ENCODE measurements around the gene DUSP1. TPM values are rescaled to one million over a fixed set of nuclear protein-coding genes. Genes with fewer than 3 reads are reported as not detected.

Gene DUSP1
- total and polyA plus RNA-seq, 2 of the 13 experiments (the other 11 are each of a cell fraction or from before 2014, with no cell fraction given): 27.1 to 55.5 TPM

GRCh38 chr5:172788771-172789686 is 18.0 kb upstream of the DUSP1 start (continued):
- 0 out of 2 replicates have a peak, but pooled peaks have one; percentile 6 for TF ChIP-seq TBX3 (IDR thresholded peaks at IDR 0.05; ENCODE audit: borderline replicate concordance)
- TF ChIP-seq STAG1 (CRISPR knock-in tag; IDR thresholded peaks at IDR 0.05): 0 out of 2 replicates have a peak, but pooled peaks have one; percentile 7
- TF ChIP-seq, protein P1, sequence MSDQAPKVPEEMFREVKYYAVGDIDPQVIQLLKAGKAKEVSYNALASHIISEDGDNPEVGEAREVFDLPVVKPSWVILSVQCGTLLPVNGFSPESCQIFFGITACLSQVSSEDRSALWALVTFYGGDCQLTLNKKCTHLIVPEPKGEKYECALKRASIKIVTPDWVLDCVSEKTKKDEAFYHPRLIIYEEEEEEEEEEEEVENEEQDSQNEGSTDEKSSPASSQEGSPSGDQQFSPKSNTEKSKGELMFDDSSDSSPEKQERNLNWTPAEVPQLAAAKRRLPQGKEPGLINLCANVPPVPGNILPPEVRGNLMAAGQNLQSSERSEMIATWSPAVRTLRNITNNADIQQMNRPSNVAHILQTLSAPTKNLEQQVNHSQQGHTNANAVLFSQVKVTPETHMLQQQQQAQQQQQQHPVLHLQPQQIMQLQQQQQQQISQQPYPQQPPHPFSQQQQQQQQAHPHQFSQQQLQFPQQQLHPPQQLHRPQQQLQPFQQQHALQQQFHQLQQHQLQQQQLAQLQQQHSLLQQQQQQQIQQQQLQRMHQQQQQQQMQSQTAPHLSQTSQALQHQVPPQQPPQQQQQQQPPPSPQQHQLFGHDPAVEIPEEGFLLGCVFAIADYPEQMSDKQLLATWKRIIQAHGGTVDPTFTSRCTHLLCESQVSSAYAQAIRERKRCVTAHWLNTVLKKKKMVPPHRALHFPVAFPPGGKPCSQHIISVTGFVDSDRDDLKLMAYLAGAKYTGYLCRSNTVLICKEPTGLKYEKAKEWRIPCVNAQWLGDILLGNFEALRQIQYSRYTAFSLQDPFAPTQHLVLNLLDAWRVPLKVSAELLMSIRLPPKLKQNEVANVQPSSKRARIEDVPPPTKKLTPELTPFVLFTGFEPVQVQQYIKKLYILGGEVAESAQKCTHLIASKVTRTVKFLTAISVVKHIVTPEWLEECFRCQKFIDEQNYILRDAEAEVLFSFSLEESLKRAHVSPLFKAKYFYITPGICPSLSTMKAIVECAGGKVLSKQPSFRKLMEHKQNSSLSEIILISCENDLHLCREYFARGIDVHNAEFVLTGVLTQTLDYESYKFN (CRISPR knock-in tag; conservative IDR thresholded peaks at IDR 0.05): peak; percentile 86
- TF ChIP-seq AKAP8 (CRISPR knock-in tag; IDR thresholded peaks at IDR 0.05): 0 out of 2 replicates have a peak, but pooled peaks have one; percentile 32
- TF ChIP-seq THAP11 (CRISPR knock-in tag; IDR thresholded peaks at IDR 0.05): 0 out of 2 replicates have a peak, but pooled peaks have one; percentile 12
- TF ChIP-seq, protein P2, sequence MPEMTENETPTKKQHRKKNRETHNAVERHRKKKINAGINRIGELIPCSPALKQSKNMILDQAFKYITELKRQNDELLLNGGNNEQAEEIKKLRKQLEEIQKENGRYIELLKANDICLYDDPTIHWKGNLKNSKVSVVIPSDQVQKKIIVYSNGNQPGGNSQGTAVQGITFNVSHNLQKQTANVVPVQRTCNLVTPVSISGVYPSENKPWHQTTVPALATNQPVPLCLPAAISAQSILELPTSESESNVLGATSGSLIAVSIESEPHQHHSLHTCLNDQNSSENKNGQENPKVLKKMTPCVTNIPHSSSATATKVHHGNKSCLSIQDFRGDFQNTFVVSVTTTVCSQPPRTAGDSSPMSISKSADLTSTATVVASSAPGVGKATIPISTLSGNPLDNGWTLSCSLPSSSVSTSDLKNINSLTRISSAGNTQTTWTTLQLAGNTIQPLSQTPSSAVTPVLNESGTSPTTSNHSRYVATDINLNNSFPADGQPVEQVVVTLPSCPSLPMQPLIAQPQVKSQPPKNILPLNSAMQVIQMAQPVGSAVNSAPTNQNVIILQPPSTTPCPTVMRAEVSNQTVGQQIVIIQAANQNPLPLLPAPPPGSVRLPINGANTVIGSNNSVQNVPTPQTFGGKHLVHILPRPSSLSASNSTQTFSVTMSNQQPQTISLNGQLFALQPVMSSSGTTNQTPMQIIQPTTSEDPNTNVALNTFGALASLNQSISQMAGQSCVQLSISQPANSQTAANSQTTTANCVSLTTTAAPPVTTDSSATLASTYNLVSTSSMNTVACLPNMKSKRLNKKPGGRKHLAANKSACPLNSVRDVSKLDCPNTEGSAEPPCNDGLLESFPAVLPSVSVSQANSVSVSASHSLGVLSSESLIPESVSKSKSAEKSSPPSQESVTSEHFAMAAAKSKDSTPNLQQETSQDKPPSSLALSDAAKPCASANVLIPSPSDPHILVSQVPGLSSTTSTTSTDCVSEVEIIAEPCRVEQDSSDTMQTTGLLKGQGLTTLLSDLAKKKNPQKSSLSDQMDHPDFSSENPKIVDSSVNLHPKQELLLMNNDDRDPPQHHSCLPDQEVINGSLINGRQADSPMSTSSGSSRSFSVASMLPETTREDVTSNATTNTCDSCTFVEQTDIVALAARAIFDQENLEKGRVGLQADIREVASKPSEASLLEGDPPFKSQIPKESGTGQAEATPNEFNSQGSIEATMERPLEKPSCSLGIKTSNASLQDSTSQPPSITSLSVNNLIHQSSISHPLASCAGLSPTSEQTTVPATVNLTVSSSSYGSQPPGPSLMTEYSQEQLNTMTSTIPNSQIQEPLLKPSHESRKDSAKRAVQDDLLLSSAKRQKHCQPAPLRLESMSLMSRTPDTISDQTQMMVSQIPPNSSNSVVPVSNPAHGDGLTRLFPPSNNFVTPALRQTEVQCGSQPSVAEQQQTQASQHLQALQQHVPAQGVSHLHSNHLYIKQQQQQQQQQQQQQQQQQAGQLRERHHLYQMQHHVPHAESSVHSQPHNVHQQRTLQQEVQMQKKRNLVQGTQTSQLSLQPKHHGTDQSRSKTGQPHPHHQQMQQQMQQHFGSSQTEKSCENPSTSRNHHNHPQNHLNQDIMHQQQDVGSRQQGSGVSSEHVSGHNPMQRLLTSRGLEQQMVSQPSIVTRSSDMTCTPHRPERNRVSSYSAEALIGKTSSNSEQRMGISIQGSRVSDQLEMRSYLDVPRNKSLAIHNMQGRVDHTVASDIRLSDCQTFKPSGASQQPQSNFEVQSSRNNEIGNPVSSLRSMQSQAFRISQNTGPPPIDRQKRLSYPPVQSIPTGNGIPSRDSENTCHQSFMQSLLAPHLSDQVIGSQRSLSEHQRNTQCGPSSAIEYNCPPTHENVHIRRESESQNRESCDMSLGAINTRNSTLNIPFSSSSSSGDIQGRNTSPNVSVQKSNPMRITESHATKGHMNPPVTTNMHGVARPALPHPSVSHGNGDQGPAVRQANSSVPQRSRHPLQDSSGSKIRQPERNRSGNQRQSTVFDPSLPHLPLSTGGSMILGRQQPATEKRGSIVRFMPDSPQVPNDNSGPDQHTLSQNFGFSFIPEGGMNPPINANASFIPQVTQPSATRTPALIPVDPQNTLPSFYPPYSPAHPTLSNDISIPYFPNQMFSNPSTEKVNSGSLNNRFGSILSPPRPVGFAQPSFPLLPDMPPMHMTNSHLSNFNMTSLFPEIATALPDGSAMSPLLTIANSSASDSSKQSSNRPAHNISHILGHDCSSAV (CRISPR knock-in tag; IDR thresholded peaks at IDR 0.05; ENCODE audit: borderline replicate concordance): 0 out of 2 replicates have a peak, but pooled peaks have one; percentile 47
- no peak for TF ChIP-seq TBP (CRISPR knock-in tag; IDR thresholded peaks at IDR 0.05)
- peak; percentile 36; the same call in 1 of the 2 replicates for TF ChIP-seq ETV5 (CRISPR knock-in tag; IDR thresholded peaks at IDR 0.05; ENCODE audit: borderline replicate concordance)
- TF ChIP-seq SMC3 (IDR thresholded peaks at IDR 0.05; ENCODE audit: low read length): no peak; the same call in 1 of the 2 replicates
- TF ChIP-seq ZSCAN31 (CRISPR knock-in tag; IDR thresholded peaks at IDR 0.05; ENCODE audit: low read depth): peak; percentile 65
- peak; percentile 36; the same call in 1 of the 2 replicates for TF ChIP-seq ZNF331 (CRISPR knock-in tag; IDR thresholded peaks at IDR 0.05)
- no peak for TF ChIP-seq NFE2L1 (CRISPR knock-in tag; IDR thresholded peaks at IDR 0.05; ENCODE audit: borderline replicate concordance)
- 0 out of 2 replicates have a peak, but pooled peaks have one; percentile 34 for TF ChIP-seq ZNF292 (CRISPR knock-in tag; IDR thresholded peaks at IDR 0.05; ENCODE audit: borderline replicate concordance, low read depth)
- peak; percentile 31 for TF ChIP-seq PHF8 (CRISPR knock-in tag; IDR thresholded peaks at IDR 0.05)
- peak; percentile 47; the same call in 1 of the 2 replicates for TF ChIP-seq ZNF543 (CRISPR knock-in tag; IDR thresholded peaks at IDR 0.05)
- TF ChIP-seq ZNF563 (CRISPR knock-in tag; IDR thresholded peaks at IDR 0.05): 0 out of 2 replicates have a peak, but pooled peaks have one; percentile 23
- TF ChIP-seq PPARG (CRISPR knock-in tag; conservative IDR thresholded peaks at IDR 0.05): peak; percentile 91
